GM12878 (cell line): ENCODE data around the gene NTRK1. TPM values are rescaled to one million over a fixed set of nuclear protein-coding genes. Genes with fewer than 3 reads are reported as not detected.

Experiments used
- ATAC-seq: fragments of 200-7000 bp; cut with Tn5 transposase; 3 replicates; pipeline ENCODE4 v1.9.1; 2020; ENCODE audit warnings: mild to moderate bottlenecking, moderate library complexity
- BruUV-seq: library from RNA; stranded (reverse); fragments of 400-500 nt; replicated peaks from 2 replicates; lab custom pipeline; 2021; lab: Mats Ljungman, UMichigan
- CTCF ChIA-PET: fragments of 300-600 bp; sonication (Branson Sonifier 250); formaldehyde crosslinking; extraction: SDS; loops from one replicate; lab custom pipeline; 2021; ENCODE audit warnings: inconsistent platforms; lab: Yijun Ruan, JAX
- POLR2A ChIA-PET: fragments of 350-600 bp; formaldehyde crosslinking; extraction: SDS; loops from one replicate; lab custom pipeline; 2021; ENCODE audit warnings: inconsistent platforms; lab: Charles Lee
- RAD21 ChIA-PET: fragments of 300-600 bp; sonication (Branson Sonifier 250); formaldehyde crosslinking; loops from one replicate; lab custom pipeline; 2023; ENCODE audit warnings: antibody characterized with exemption; ENCODE audit not compliant: unreplicated experiment; lab: Charles Lee
- SMC1A ChIA-PET: fragments of 300-600 bp; sonication (Branson Sonifier 250); formaldehyde crosslinking; loops from one replicate; lab custom pipeline; 2023; ENCODE audit not compliant: unreplicated experiment, uncharacterized antibody; lab: Charles Lee
- DNase-seq: peaks from one replicate; pipeline ENCODE4 v3.0.0-alpha.2; 2011; ENCODE audit warnings: low read depth, low spot score
- FAIRE-seq: peaks from 3 replicates; lab custom pipeline; 2011; peaks lifted over from hg19 to GRCh38; lab: Jason Lieb, UNC
- H2AFZ ChIP-seq: 2 replicates; pipeline ENCODE4 v1.6.0; 2011; ENCODE audit warnings: low read depth, low read length, control low read depth; ENCODE audit not compliant: control insufficient read depth
- H3K27ac ChIP-seq: 2 replicates; pipeline ENCODE4 v1.5.1; 2011; ENCODE audit warnings: control low read depth; ENCODE audit not compliant: control insufficient read depth, insufficient read depth
- H3K27me3 ChIP-seq, 2 experiments: replicated peaks in 1 of 2; 2 replicates each; pipeline versions ENCODE4 v1.6.0 to v1.6.1; 2011; ENCODE audit warnings: low read length in 1 of 2; ENCODE audit not compliant: control insufficient read depth in 2 of 2, insufficient read depth in 2 of 2
- H3K36me3 ChIP-seq, 2 experiments: 2 replicates each; pipeline ENCODE4 v1.5.1; 2011; ENCODE audit warnings: low read length in 1 of 2; ENCODE audit not compliant: control insufficient read depth in 2 of 2, insufficient read depth in 2 of 2
- H3K4me1 ChIP-seq: 2 replicates; pipeline ENCODE4 v1.6.1; 2011; ENCODE audit warnings: mild to moderate bottlenecking, low read length, moderate library complexity, mixed read lengths; ENCODE audit not compliant: control insufficient read depth, insufficient read depth
- H3K4me2 ChIP-seq: 2 replicates; pipeline ENCODE4 v1.6.0; 2011; ENCODE audit warnings: control low read depth; ENCODE audit not compliant: control insufficient read depth, insufficient read depth
- H3K4me3 ChIP-seq: fragments of 200-600 bp; sonication (generic); 2 replicates; pipeline ENCODE4 v1.5.1; 2016
- H3K79me2 ChIP-seq: 2 replicates; pipeline ENCODE4 v1.6.0; 2011; ENCODE audit warnings: low read length; ENCODE audit not compliant: control insufficient read depth, insufficient read depth
- H3K9ac ChIP-seq: 2 replicates; pipeline ENCODE4 v1.8.0; 2011; ENCODE audit warnings: low read length, control low read depth, mixed read lengths; ENCODE audit not compliant: control insufficient read depth, insufficient read depth
- H3K9me3 ChIP-seq: replicated peaks from 3 replicates; pipeline ENCODE4 v1.5.1; 2011; ENCODE audit warnings: mild to moderate bottlenecking, low read length; ENCODE audit not compliant: control insufficient read depth, insufficient read depth
- H4K20me1 ChIP-seq: 2 replicates; pipeline ENCODE4 v1.6.0; 2011; ENCODE audit not compliant: control insufficient read depth, insufficient read depth
- CEBPB ChIP-seq, 2 experiments: fragments of 150-350 bp in 1 of 2; IDR thresholded peaks; 2 replicates each; pipeline ENCODE4 v1.6.1; 2012 to 2014; ENCODE audit warnings: low read depth in 2 of 2, low read length in 2 of 2, borderline replicate concordance in 1 of 2, inconsistent platforms in 1 of 2
- CREB1 ChIP-seq: IDR thresholded peaks from 2 replicates; pipeline ENCODE4 v1.6.1; 2012; ENCODE audit warnings: low read depth, mild to moderate bottlenecking, inconsistent platforms
- ESRRA ChIP-seq: IDR thresholded peaks from 2 replicates; pipeline ENCODE4 v1.6.1; 2012; ENCODE audit warnings: mild to moderate bottlenecking, low read length, improper control_type of control experiment
- EZH2 ChIP-seq: IDR thresholded peaks from 2 replicates; pipeline ENCODE4 v1.6.1; 2012; ENCODE audit warnings: low read depth, mild to moderate bottlenecking, control low read depth, inconsistent platforms, low read length, borderline replicate concordance; ENCODE audit not compliant: control insufficient read depth
- GATAD2B ChIP-seq: fragments of 450-650 bp; conservative IDR thresholded peaks from 2 replicates; pipeline ENCODE4 v1.6.1; 2017; ENCODE audit warnings: low read depth, mild to moderate bottlenecking, moderate library complexity
- NFXL1 ChIP-seq: fragments of 450-650 bp; IDR thresholded peaks from 2 replicates; pipeline ENCODE4 v1.6.1; 2017; ENCODE audit warnings: antibody characterized with exemption, mild to moderate bottlenecking, borderline replicate concordance
- NR2C1 ChIP-seq: fragments of 450-650 bp; IDR thresholded peaks from 2 replicates; pipeline ENCODE4 v1.6.1; 2017; ENCODE audit warnings: antibody characterized with exemption, mild to moderate bottlenecking, moderate library complexity
- RELA ChIP-seq: fragments of 450-650 bp; IDR thresholded peaks from 2 replicates; pipeline ENCODE4 v1.8.0; 2014; ENCODE audit warnings: borderline replicate concordance; ENCODE audit not compliant: partially characterized antibody
- SMARCA5 ChIP-seq: fragments of 450-650 bp; IDR thresholded peaks from 2 replicates; pipeline ENCODE4 v1.6.1; 2017; ENCODE audit warnings: mild to moderate bottlenecking
- SREBF1 ChIP-seq: IDR thresholded peaks from 2 replicates; pipeline ENCODE4 v1.6.1; 2012; ENCODE audit warnings: mild to moderate bottlenecking, low read length
- STAT1 ChIP-seq: fragments of 450-650 bp; conservative IDR thresholded peaks from 2 replicates; pipeline ENCODE4 v1.6.1; 2014; ENCODE audit warnings: antibody characterized with exemption, mild to moderate bottlenecking
- WRNIP1 ChIP-seq: IDR thresholded peaks from 2 replicates; pipeline ENCODE4 v1.6.1; 2011; ENCODE audit warnings: low read depth, low read length, improper control_type of control experiment, borderline replicate concordance
- YY1 ChIP-seq: IDR thresholded peaks from 2 replicates; pipeline ENCODE4 v1.6.1; 2011; ENCODE audit warnings: low read depth, mild to moderate bottlenecking, low read length
- ZNF274 ChIP-seq: IDR thresholded peaks from one replicate; pipeline ENCODE4 v1.8.0; 2011; ENCODE audit not compliant: insufficient read length, insufficient read depth
- WGBS: methylation state at CpG from one replicate; pipeline ENCODE4 v1.1.6; 2016; ENCODE audit warnings: low lambda C conversion rate; ENCODE audit not compliant: insufficient replicate concordance, insufficient coverage; ENCODE audit errors: missing lambda C conversion rate; 5-methylcytosine and 5-hydroxymethylcytosine counted together
- in situ Hi-C: fragments of 300-500 bp; cut with MboI; formaldehyde crosslinking; loops from 9 replicates; pipeline ENCODE4 v1.14.3; 2018; ENCODE audit warnings: mixed read lengths
- intact Hi-C: fragments of 100-400 bp; cut with micrococcal nuclease; formaldehyde crosslinking; loops from one replicate; pipeline ENCODE4 v1.14.2; 2022; ENCODE audit not compliant: unreplicated experiment
- polyA plus RNA-seq, 11 experiments: library from polyadenylated mRNA; depleted of rRNA in 4 of 11; unstranded in 6 of 11; stranded (reverse) in 5 of 11; fragments of >200 nt; fragmentation: Nextera tagmentation in 4 of 11; fragmentation: Illumina TruSeq in 1 of 11; extraction: Ambion mirVana in 4 of 11; extraction: Trizol in 1 of 11; gene quantifications; 1 replicate in 1 of 11; 2 replicates in 10 of 11; pipeline versions ENCODE4 v1.2.1 to v1.2.3, GENCODE V29; 2011 to 2016; ENCODE audit warnings: inconsistent platforms in 2 of 11, missing spikeins in 2 of 11, low read depth in 1 of 11
- total RNA-seq, 4 experiments: library from RNA; depleted of rRNA in 3 of 4; stranded (reverse); fragments of >200 nt in 3 of 4; fragmentation: Illumina TruSeq in 1 of 4; extraction: Trizol in 1 of 4; gene quantifications; 2 replicates each; pipeline versions ENCODE4 v1.2.1 to v1.2.3, GENCODE V29; 2013 to 2021
- TF ChIP-seq, protein P1 (sequence below): fragments of 450-650 bp; IDR thresholded peaks from 2 replicates; pipeline ENCODE4 v1.6.1; 2017; ENCODE audit warnings: borderline replicate concordance
- TF ChIP-seq, protein P2 (sequence below): IDR thresholded peaks from 2 replicates; pipeline ENCODE4 v1.6.1; 2011; ENCODE audit warnings: borderline replicate concordance, low read depth, mild to moderate bottlenecking, moderate library complexity, mixed read lengths, low read length; ENCODE audit not compliant: insufficient read depth; ENCODE audit errors: extremely low read length
- TF ChIP-seq, protein P3 (sequence below): IDR thresholded peaks from 2 replicates; pipeline ENCODE4 v1.6.1; 2011; ENCODE audit warnings: low read depth, mild to moderate bottlenecking, low read length, moderate library complexity, borderline replicate concordance; ENCODE audit errors: extremely low read depth

The NTRK1 gene
- total and polyA plus RNA-seq, 10 of the 15 experiments (the other 5 are each of a cell fraction or from before 2014, with no cell fraction given) = 0.10 to 0.56 (median 0.40) TPM; not detected in 7

DNA sequence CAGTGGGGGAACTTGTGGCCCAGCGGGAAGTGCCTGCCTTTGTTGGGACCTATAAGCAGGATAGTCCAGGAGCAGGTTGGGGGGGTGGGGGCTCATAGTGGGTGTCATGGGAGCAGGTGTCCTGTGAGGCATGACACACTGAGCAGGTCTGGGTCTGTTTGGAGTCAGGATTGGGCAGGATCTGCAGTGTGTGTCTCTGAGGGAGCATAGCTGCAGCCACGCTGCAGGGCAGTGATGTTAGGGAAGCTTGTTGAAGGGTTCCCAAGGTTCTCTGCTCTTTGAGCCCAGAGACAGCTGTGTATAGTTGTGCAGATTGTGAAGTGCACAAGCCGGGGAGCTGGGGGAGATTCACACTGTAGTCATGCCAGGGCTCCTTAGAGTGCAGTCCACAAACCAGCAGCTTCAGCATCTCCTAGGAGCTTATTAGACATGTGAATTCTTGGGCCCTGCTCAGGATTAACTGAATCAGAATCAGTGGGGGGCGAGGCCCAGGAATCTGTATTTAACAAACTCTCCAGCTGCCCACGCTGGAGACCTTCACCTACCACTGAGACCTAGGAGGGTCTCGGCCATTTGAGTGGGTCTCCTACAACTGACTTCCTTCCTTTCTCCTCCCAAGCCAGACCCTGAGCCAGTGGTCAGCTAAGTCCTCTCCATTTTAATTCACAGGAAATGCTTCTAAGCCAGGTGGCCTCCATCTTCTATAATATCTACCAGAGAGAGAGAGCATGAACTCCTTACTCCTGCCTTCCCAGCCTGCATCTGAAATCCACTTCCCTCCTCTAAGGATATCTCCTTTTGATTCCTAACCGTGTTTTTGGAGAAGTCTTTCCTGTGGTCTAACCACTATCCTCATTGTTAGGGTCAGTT is 12.8 kb upstream of the NTRK1 start:
- no peaks in the 10 kb centered on the region for H3K4me1 ChIP-seq
- no peak overlapping the region for H2AFZ ChIP-seq
- no peaks in the 10 kb centered on the region for H4K20me1 ChIP-seq
- H3K9me3 ChIP-seq = no peaks in the 10 kb centered on the region
- in situ Hi-C loops (no loop called here), intact Hi-C loops (no loop called here)
- H3K36me3 ChIP-seq = no peaks in the 10 kb centered on the region
- no peak overlapping the region for H3K4me2 ChIP-seq
- ChIA-PET RAD21 (interaction anchor here (1.0 to 1.3 kb wide), 4 partner anchors 9 to 126 kb away, joined by 3 to 4 read pairs (median 4); no protein-coding TSS in a partner anchor), POLR2A (interaction anchor here (0.5 to 1.5 kb wide), 3 partner anchors 10 to 60 kb away, joined by 3 to 4 read pairs (median 3); no protein-coding TSS in a partner anchor), CTCF (interaction anchor here (1.6 to 2.6 kb wide), 6 partner anchors 9 to 158 kb away, joined by 5 to 23 read pairs (median 6); partner anchors contain the start of genes INSRR and NTRK1), SMC1A (interaction anchor here (1.3 to 1.5 kb wide), 2 partner anchors 10 to 13 kb away, joined by 3 to 7 read pairs; partner anchors contain the start of gene NTRK1)
- peaks cover 0 to 7% of the 10 kb centered on the region in 2 experiments; a peak in 3 of 4 replicates for H3K27me3 ChIP-seq
- H3K79me2 ChIP-seq = no peaks in the 10 kb centered on the region
- no peak overlapping the region for H3K27ac ChIP-seq
- TF ChIP-seq YY1 = no peak
- TF ChIP-seq WRNIP1 = no peak
- TF ChIP-seq, protein P1, sequence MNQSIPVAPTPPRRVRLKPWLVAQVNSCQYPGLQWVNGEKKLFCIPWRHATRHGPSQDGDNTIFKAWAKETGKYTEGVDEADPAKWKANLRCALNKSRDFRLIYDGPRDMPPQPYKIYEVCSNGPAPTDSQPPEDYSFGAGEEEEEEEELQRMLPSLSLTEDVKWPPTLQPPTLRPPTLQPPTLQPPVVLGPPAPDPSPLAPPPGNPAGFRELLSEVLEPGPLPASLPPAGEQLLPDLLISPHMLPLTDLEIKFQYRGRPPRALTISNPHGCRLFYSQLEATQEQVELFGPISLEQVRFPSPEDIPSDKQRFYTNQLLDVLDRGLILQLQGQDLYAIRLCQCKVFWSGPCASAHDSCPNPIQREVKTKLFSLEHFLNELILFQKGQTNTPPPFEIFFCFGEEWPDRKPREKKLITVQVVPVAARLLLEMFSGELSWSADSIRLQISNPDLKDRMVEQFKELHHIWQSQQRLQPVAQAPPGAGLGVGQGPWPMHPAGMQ = no peak
- no peak for TF ChIP-seq CREB1
- TF ChIP-seq NFXL1 = no peak
- no peak for TF ChIP-seq GATAD2B
- TF ChIP-seq, protein P2, sequence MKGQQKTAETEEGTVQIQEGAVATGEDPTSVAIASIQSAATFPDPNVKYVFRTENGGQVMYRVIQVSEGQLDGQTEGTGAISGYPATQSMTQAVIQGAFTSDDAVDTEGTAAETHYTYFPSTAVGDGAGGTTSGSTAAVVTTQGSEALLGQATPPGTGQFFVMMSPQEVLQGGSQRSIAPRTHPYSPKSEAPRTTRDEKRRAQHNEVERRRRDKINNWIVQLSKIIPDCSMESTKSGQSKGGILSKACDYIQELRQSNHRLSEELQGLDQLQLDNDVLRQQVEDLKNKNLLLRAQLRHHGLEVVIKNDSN = no peak
- TF ChIP-seq ZNF274 = no peak
- TF ChIP-seq EZH2 = no peak
- TF ChIP-seq SREBF1 = no peak
- no peak for TF ChIP-seq NR2C1
- no peak for TF ChIP-seq RELA
- TF ChIP-seq, protein P3, sequence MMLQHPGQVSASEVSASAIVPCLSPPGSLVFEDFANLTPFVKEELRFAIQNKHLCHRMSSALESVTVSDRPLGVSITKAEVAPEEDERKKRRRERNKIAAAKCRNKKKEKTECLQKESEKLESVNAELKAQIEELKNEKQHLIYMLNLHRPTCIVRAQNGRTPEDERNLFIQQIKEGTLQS = no peak
- no peak for TF ChIP-seq ESRRA
- no peak for TF ChIP-seq CEBPB (IDR thresholded peaks at IDR 0.05; ENCODE audit: borderline replicate concordance in 1 of 2, low read depth in 2 of 2, low read length in 2 of 2)
- no peak for TF ChIP-seq SMARCA5
- TF ChIP-seq STAT1 = no peak
- no peak overlapping the region for H3K9ac ChIP-seq
- no TSS peak for BruUV-seq
- no peak for DNase-seq
- no peak overlapping the region for H3K4me3 ChIP-seq
- WGBS = 12% methylated on average over 7 of the region's 7 CpGs
- no peak for FAIRE-seq
- no peak for ATAC-seq
